SK-N-MC (cell line): Measurements from ENCODE around the gene GBP4.

Experiments used
- EZH2 ChIP-seq: fragments of 200-600 bp; sonication (generic); IDR thresholded peaks from one replicate; pipeline ENCODE4 v1.6.1; 2017; ENCODE audit warnings: antibody characterized with exemption
- FOXP2 ChIP-seq: optimal IDR thresholded peaks from 2 replicates; pipeline ENCODE3; 2011; ENCODE audit warnings: mild to moderate bottlenecking, moderate library complexity; ENCODE audit not compliant: insufficient read depth; ENCODE audit errors: extremely low read length, control extremely low read depth
- POLR2AphosphoS5 ChIP-seq: IDR thresholded peaks from 2 replicates; pipeline ENCODE4 v1.6.1; 2012; ENCODE audit warnings: mild to moderate bottlenecking, low read depth, low read length, borderline replicate concordance

GRCh38 chr1:89199525-89200031 lies 836 bp upstream of the GBP4 start:
- TF ChIP-seq POLR2AphosphoS5 (no peak), EZH2 (no peak), FOXP2 (no peak)
